HL-60 (cell line): ENCODE measurements around the gene CD34.

Experiments used
- CTCF ChIP-seq: IDR thresholded peaks from one replicate; pipeline ENCODE4 v1.5.1; 2011; ENCODE audit warnings: low read length, control low read depth, inconsistent platforms; ENCODE audit not compliant: insufficient read depth
- POLR2AphosphoS5 ChIP-seq: IDR thresholded peaks from 2 replicates; pipeline ENCODE4 v1.6.1; 2012; ENCODE audit warnings: low read depth
- REST ChIP-seq: IDR thresholded peaks from 2 replicates; pipeline ENCODE4 v1.6.1; 2012; ENCODE audit warnings: low read depth; ENCODE audit not compliant: insufficient replicate concordance

GRCh38 chr1:207875532-207875931 lies 35.4 kb downstream of the CD34 start:
- TF ChIP-seq CTCF (no peak), POLR2AphosphoS5 (no peak), REST (no peak)
